ENCODE data around the gene SLC2A6. TPM values are rescaled to one million over a fixed set of nuclear protein-coding genes. Genes with fewer than 3 reads are reported as not detected.

Gene SLC2A6
- total RNA-seq, 4 donors from 2014 or later = 0.96 to 20.1 (median 3.4) TPM

GRCh38 chr9:133470988-133471387 is 7.9 kb downstream of the SLC2A6 start:
- Histone ChIP-seq H3K36me3 (no peaks in the 10 kb centered on the region), H3K4me1 (peaks cover 0 to 25% (median 10%) of the 10 kb centered on the region in 4 donors), H3K27ac (peak overlapping the region in 2 of 4 donors; percentile 17 to 29), H3K9me3 (no peaks in the 10 kb centered on the region), H3K27me3 (no peaks in the 10 kb centered on the region), H3K4me3 (no peak overlapping the region)
- WGBS, 2 donors (ENCODE audit: low coverage in 1 of 2) = 20 to 76% methylated on average over 1 to 7 of the region's 7 CpGs
- no peak for DNase-seq
- in situ Hi-C loops (cut with MboI; ENCODE audit: low pct_ligation_motif_present in 1 of 4, low pct_unique_long_range_greater_than_20kb in 1 of 4, low sequenced_read_pairs in 3 of 4) (no loop called here), intact Hi-C loops (cut with DNase I; ENCODE audit: low total_unique reads) (no loop called here)
- TF ChIP-seq POLR2AphosphoS5 (IDR thresholded peaks at IDR 0.05) = no peak
- TF ChIP-seq CTCF (IDR thresholded peaks at IDR 0.05) = no peak
- TF ChIP-seq POLR2A (IDR thresholded peaks at IDR 0.05) = no peak
- no peak for TF ChIP-seq EP300 (IDR thresholded peaks at IDR 0.05; ENCODE audit: low read depth)

GRCh38 chr9:133470427-133470924 is 8.4 kb downstream of the SLC2A6 start:
- in situ Hi-C loops (cut with MboI; ENCODE audit: low pct_ligation_motif_present in 1 of 4, low pct_unique_long_range_greater_than_20kb in 1 of 4, low sequenced_read_pairs in 3 of 4) = no loop called here
- 76 to 100% methylated on average over 1 to 16 of the region's 16 CpGs for WGBS, 2 donors (ENCODE audit: low coverage in 1 of 2)
- Histone ChIP-seq H3K27ac (peak overlapping the region in 1 of 4 donors; percentile 17), H3K4me1 (peaks cover 0 to 25% (median 10%) of the 10 kb centered on the region in 4 donors), H3K27me3 (no peaks in the 10 kb centered on the region), H3K4me3 (no peak overlapping the region), H3K36me3 (no peaks in the 10 kb centered on the region), H3K9me3 (no peaks in the 10 kb centered on the region)
- no peak for TF ChIP-seq EP300 (IDR thresholded peaks at IDR 0.05; ENCODE audit: low read depth)
- no peak for TF ChIP-seq POLR2AphosphoS5 (IDR thresholded peaks at IDR 0.05)
- no peak for TF ChIP-seq POLR2A (IDR thresholded peaks at IDR 0.05)
- no peak for TF ChIP-seq CTCF (IDR thresholded peaks at IDR 0.05)
- DNase-seq = no peak
- intact Hi-C loops (cut with DNase I; ENCODE audit: low total_unique reads) = no loop called here

- Histone ChIP-seq H3K36me3 (no peaks in the 10 kb centered on the region), H3K27ac (no peak overlapping the region), H3K4me1 (peaks cover 0 to 25% (median 10%) of the 10 kb centered on the region in 4 donors), H3K27me3 (no peaks in the 10 kb centered on the region), H3K4me3 (no peak overlapping the region), H3K9me3 (no peaks in the 10 kb centered on the region)
- no peak for DNase-seq
- in situ Hi-C loops (cut with MboI; ENCODE audit: low pct_ligation_motif_present in 1 of 4, low pct_unique_long_range_greater_than_20kb in 1 of 4, low sequenced_read_pairs in 3 of 4) (no loop called here), intact Hi-C loops (cut with DNase I; ENCODE audit: low total_unique reads) (no loop called here)
- TF ChIP-seq EP300 (IDR thresholded peaks at IDR 0.05; ENCODE audit: low read depth) (no peak), POLR2AphosphoS5 (IDR thresholded peaks at IDR 0.05) (no peak), POLR2A (IDR thresholded peaks at IDR 0.05) (no peak), CTCF (IDR thresholded peaks at IDR 0.05) (no peak)
- 79% methylated on average over 6 of the region's 6 CpGs; no CpG with 5 or more reads in 1 of the 2 donors for WGBS, 2 donors (ENCODE audit: low coverage in 1 of 2)
Observed at GRCh38 chr9:133468777-133469421, 10.0 kb downstream of the SLC2A6 start.

GRCh38 chr9:133468374-133468773 is 10.5 kb downstream of the SLC2A6 start:
- Histone ChIP-seq H3K9me3 (no peaks in the 10 kb centered on the region), H3K4me1 (peaks cover 0 to 25% (median 10%) of the 10 kb centered on the region in 4 donors), H3K27me3 (no peaks in the 10 kb centered on the region), H3K4me3 (no peak overlapping the region), H3K27ac (no peak overlapping the region), H3K36me3 (no peaks in the 10 kb centered on the region)
- TF ChIP-seq CTCF (IDR thresholded peaks at IDR 0.05) (no peak), POLR2AphosphoS5 (IDR thresholded peaks at IDR 0.05) (no peak), POLR2A (IDR thresholded peaks at IDR 0.05) (no peak), EP300 (IDR thresholded peaks at IDR 0.05; ENCODE audit: low read depth) (no peak)
- in situ Hi-C loops (cut with MboI; ENCODE audit: low pct_ligation_motif_present in 1 of 4, low pct_unique_long_range_greater_than_20kb in 1 of 4, low sequenced_read_pairs in 3 of 4) (no loop called here), intact Hi-C loops (cut with DNase I; ENCODE audit: low total_unique reads) (no loop called here)
- WGBS, 2 donors (ENCODE audit: low coverage in 1 of 2) = 87% methylated on average over 11 of the region's 11 CpGs; no CpG with 5 or more reads in 1 of the 2 donors
- no peak for DNase-seq
